ENCODE results near the gene HES4. TPM values are rescaled to one million over a fixed set of nuclear protein-coding genes. Genes with fewer than 3 reads are reported as not detected.

HES4 gene
- total and polyA plus RNA-seq, 2 donors: 9.8 to 38.5 TPM

- WGBS: 14% methylated on average over 21 of the region's 21 CpGs
- Histone ChIP-seq H3K4me3 (ENCODE audit: low read depth, low read length) (no peak overlapping the region), H3K27ac (ENCODE audit: low read depth) (no peak overlapping the region), H3K36me3 (ENCODE audit: insufficient read depth) (no peaks in the 10 kb centered on the region), H3K4me1 (ENCODE audit: insufficient read depth) (peaks cover 5% of the 10 kb centered on the region)
- no peak for DNase-seq (ENCODE audit: extremely low spot score)
Observed at GRCh38 chr1:1004780-1005697, 5.1 kb upstream of the HES4 start.

- DNase-seq (ENCODE audit: extremely low spot score): no peak
- Histone ChIP-seq H3K27ac (ENCODE audit: low read depth) (no peak overlapping the region), H3K36me3 (ENCODE audit: insufficient read depth) (no peaks in the 10 kb centered on the region), H3K4me1 (ENCODE audit: insufficient read depth) (peaks cover 5% of the 10 kb centered on the region), H3K4me3 (ENCODE audit: low read depth, low read length) (no peak overlapping the region)
- 62% methylated on average over 7 of the region's 7 CpGs for WGBS
Observed at GRCh38 chr1:1004420-1004779, 4.5 kb upstream of the HES4 start.

- WGBS: 84% methylated on average over 22 of the region's 22 CpGs
- DNase-seq (ENCODE audit: extremely low spot score): no peak
- Histone ChIP-seq H3K27ac (ENCODE audit: low read depth) (no peak overlapping the region), H3K36me3 (ENCODE audit: insufficient read depth) (no peaks in the 10 kb centered on the region), H3K4me1 (ENCODE audit: insufficient read depth) (peaks cover 5% of the 10 kb centered on the region), H3K4me3 (ENCODE audit: low read depth, low read length) (no peak overlapping the region)
Observed at GRCh38 chr1:1003618-1004419, 3.9 kb upstream of the HES4 start.

GRCh38 chr1:1001057-1001783 lies 1.3 kb upstream of the HES4 start:
- peak overlapping the region; percentile 62 for H3K4me3 ChIP-seq (ENCODE audit: low read depth, low read length)
- peak overlapping the region; percentile 46 for H3K27ac ChIP-seq (ENCODE audit: low read depth)
- no peaks in the 10 kb centered on the region for H3K36me3 ChIP-seq (ENCODE audit: insufficient read depth)
- WGBS: 1% methylated on average over 58 of the region's 58 CpGs
- no peak for DNase-seq (ENCODE audit: extremely low spot score)
- peaks cover 5% of the 10 kb centered on the region for H3K4me1 ChIP-seq (ENCODE audit: insufficient read depth)

- 1% methylated on average over 75 of the region's 75 CpGs for WGBS
- DNase-seq (ENCODE audit: extremely low spot score): no peak
- Histone ChIP-seq H3K27ac (ENCODE audit: low read depth) (peak overlapping the region; percentile 93), H3K36me3 (ENCODE audit: insufficient read depth) (no peaks in the 10 kb centered on the region), H3K4me3 (ENCODE audit: low read depth, low read length) (peak overlapping the region; percentile 62), H3K4me1 (ENCODE audit: insufficient read depth) (peaks cover 5% of the 10 kb centered on the region)
Observed at GRCh38 chr1:1000357-1001056, 610 bp upstream of the HES4 start.

- no peaks in the 10 kb centered on the region for H3K36me3 ChIP-seq (ENCODE audit: insufficient read depth)
- no peak for DNase-seq (ENCODE audit: extremely low spot score)
- H3K4me1 ChIP-seq (ENCODE audit: insufficient read depth): peaks cover 2% of the 10 kb centered on the region
- H3K4me3 ChIP-seq (ENCODE audit: low read depth, low read length): peak overlapping the region; percentile 62
- H3K27ac ChIP-seq (ENCODE audit: low read depth): no peak overlapping the region
- under 1% methylated on average over 85 of the region's 86 CpGs for WGBS
Observed at GRCh38 chr1:998995-999724, 737 bp downstream of the HES4 start.

GRCh38 chr1:998745-998994 lies 1.2 kb downstream of the HES4 start:
- 2% methylated on average over 26 of the region's 27 CpGs for WGBS
- Histone ChIP-seq H3K27ac (ENCODE audit: low read depth) (no peak overlapping the region), H3K36me3 (ENCODE audit: insufficient read depth) (no peaks in the 10 kb centered on the region), H3K4me3 (ENCODE audit: low read depth, low read length) (peak overlapping the region; percentile 62), H3K4me1 (ENCODE audit: insufficient read depth) (peaks cover 2% of the 10 kb centered on the region)
- no peak for DNase-seq (ENCODE audit: extremely low spot score)

GRCh38 chr1:997993-998744 lies 1.7 kb downstream of the HES4 start:
- Histone ChIP-seq H3K4me1 (ENCODE audit: insufficient read depth) (peaks cover 2% of the 10 kb centered on the region), H3K27ac (ENCODE audit: low read depth) (no peak overlapping the region), H3K36me3 (ENCODE audit: insufficient read depth) (no peaks in the 10 kb centered on the region), H3K4me3 (ENCODE audit: low read depth, low read length) (peak overlapping the region; percentile 62)
- no peak for DNase-seq (ENCODE audit: extremely low spot score)
- WGBS: 33% methylated on average over 75 of the region's 75 CpGs

- H3K27ac ChIP-seq (ENCODE audit: low read depth): no peak overlapping the region
- 83% methylated on average over 3 of the region's 3 CpGs for WGBS
- peaks cover 2% of the 10 kb centered on the region for H3K4me1 ChIP-seq (ENCODE audit: insufficient read depth)
- DNase-seq (ENCODE audit: extremely low spot score): no peak
- no peaks in the 10 kb centered on the region for H3K36me3 ChIP-seq (ENCODE audit: insufficient read depth)
- no peak overlapping the region for H3K4me3 ChIP-seq (ENCODE audit: low read depth, low read length)
Observed at GRCh38 chr1:997713-997992, 2.2 kb downstream of the HES4 start.

GRCh38 chr1:996851-997712 lies 2.8 kb downstream of the HES4 start:
- H3K4me3 ChIP-seq (ENCODE audit: low read depth, low read length): no peak overlapping the region
- 64% methylated on average over 24 of the region's 24 CpGs for WGBS
- H3K36me3 ChIP-seq (ENCODE audit: insufficient read depth): no peaks in the 10 kb centered on the region
- DNase-seq (ENCODE audit: extremely low spot score): no peak
- H3K27ac ChIP-seq (ENCODE audit: low read depth): no peak overlapping the region
- peaks cover 2% of the 10 kb centered on the region for H3K4me1 ChIP-seq (ENCODE audit: insufficient read depth)

GRCh38 chr1:995665-996633 lies 3.9 kb downstream of the HES4 start:
- DNase-seq (ENCODE audit: extremely low spot score): no peak
- Histone ChIP-seq H3K27ac (ENCODE audit: low read depth) (no peak overlapping the region), H3K4me1 (ENCODE audit: insufficient read depth) (no peaks in the 10 kb centered on the region), H3K4me3 (ENCODE audit: low read depth, low read length) (no peak overlapping the region), H3K36me3 (ENCODE audit: insufficient read depth) (no peaks in the 10 kb centered on the region)
- WGBS: 38% methylated on average over 30 of the region's 30 CpGs

All from urinary bladder (tissue), 4 donors.